Loucy (cell line): Measurements from ENCODE around the gene CDKN1C.
A peak's percentile ranks its signal among the peaks of the same experiment; 100 is the strongest.
"Not testable (repeated sequence)": the region's sequence is repeated elsewhere in the genome, so short reads cannot be mapped to it uniquely, and the experiment has no call there.

Experiments
- H2AFZ ChIP-seq: fragments of 200-600 bp; sonication (generic); 2 replicates; pipeline ENCODE4 v1.6.0; 2016; ENCODE audit warnings: antibody characterized with exemption, mild to moderate bottlenecking, low read length, moderate library complexity
- H3F3A ChIP-seq: fragments of 200-600 bp; 2 replicates; pipeline ENCODE4 v1.6.0; 2016; ENCODE audit warnings: antibody characterized with exemption, low read depth, mild to moderate bottlenecking
- H3K27me3 ChIP-seq: fragments of 200-600 bp; sonication (generic); 2 replicates; pipeline ENCODE4 v1.6.1; 2014; ENCODE audit warnings: low read length, mild to moderate bottlenecking; ENCODE audit not compliant: insufficient read depth, poor library complexity, severe bottlenecking
- H3K36me3 ChIP-seq: fragments of 200-600 bp; sonication (generic); 2 replicates; pipeline ENCODE4 v1.6.1; 2016; ENCODE audit warnings: low read length; ENCODE audit not compliant: insufficient read depth
- H3K4me1 ChIP-seq: fragments of 200-600 bp; sonication (generic); 2 replicates; pipeline ENCODE4 v1.5.1; 2014; ENCODE audit warnings: low read length, mild to moderate bottlenecking; ENCODE audit not compliant: insufficient read depth, poor library complexity, severe bottlenecking
- H3K4me2 ChIP-seq: fragments of 200-600 bp; sonication (generic); 2 replicates; pipeline ENCODE4 v1.6.0; 2014; ENCODE audit warnings: antibody characterized with exemption, low read length, low read depth, mild to moderate bottlenecking; ENCODE audit not compliant: poor library complexity, severe bottlenecking
- H3K4me3 ChIP-seq: fragments of 200-600 bp; sonication (generic); 2 replicates; pipeline ENCODE4 v1.5.1; 2014; ENCODE audit warnings: low read length, mild to moderate bottlenecking, mixed read lengths; ENCODE audit not compliant: poor library complexity, severe bottlenecking
- H3K79me2 ChIP-seq: fragments of 200-600 bp; sonication (generic); 2 replicates; pipeline ENCODE4 v1.6.1; 2014; ENCODE audit warnings: low read length; ENCODE audit not compliant: insufficient read depth
- H3K9ac ChIP-seq: fragments of 200-600 bp; sonication (generic); 2 replicates; pipeline ENCODE4 v1.6.0; 2014; ENCODE audit warnings: mild to moderate bottlenecking, low read depth, low read length, moderate library complexity; ENCODE audit not compliant: poor library complexity, severe bottlenecking
- H3K9me2 ChIP-seq: fragments of 200-600 bp; sonication (generic); replicated peaks from 2 replicates; pipeline ENCODE4 v1.6.1; 2016; ENCODE audit warnings: low read depth, low read length, mixed read lengths
- H3K9me3 ChIP-seq: fragments of 200-600 bp; sonication (generic); 2 replicates; pipeline ENCODE4 v1.6.1; 2014; ENCODE audit warnings: mild to moderate bottlenecking, antibody characterized with exemption, low read length, low read depth; ENCODE audit not compliant: insufficient read depth
- H4K20me1 ChIP-seq: fragments of 200-600 bp; sonication (generic); 2 replicates; pipeline ENCODE4 v1.6.0; 2014; ENCODE audit warnings: antibody characterized with exemption, low read length, mild to moderate bottlenecking; ENCODE audit not compliant: insufficient read depth, poor library complexity, severe bottlenecking
- CTCF ChIP-seq: fragments of 200-600 bp; sonication (generic); conservative IDR thresholded peaks from 2 replicates; pipeline ENCODE4 v1.5.1; 2014; ENCODE audit warnings: mild to moderate bottlenecking, antibody characterized with exemption, low read length
- EZH2phosphoT487 ChIP-seq: fragments of 200-600 bp; IDR thresholded peaks from 2 replicates; pipeline ENCODE4 v1.6.1; 2018; ENCODE audit warnings: antibody characterized with exemption, mild to moderate bottlenecking, moderate library complexity, borderline replicate concordance

Gene CDKN1C

DNA sequence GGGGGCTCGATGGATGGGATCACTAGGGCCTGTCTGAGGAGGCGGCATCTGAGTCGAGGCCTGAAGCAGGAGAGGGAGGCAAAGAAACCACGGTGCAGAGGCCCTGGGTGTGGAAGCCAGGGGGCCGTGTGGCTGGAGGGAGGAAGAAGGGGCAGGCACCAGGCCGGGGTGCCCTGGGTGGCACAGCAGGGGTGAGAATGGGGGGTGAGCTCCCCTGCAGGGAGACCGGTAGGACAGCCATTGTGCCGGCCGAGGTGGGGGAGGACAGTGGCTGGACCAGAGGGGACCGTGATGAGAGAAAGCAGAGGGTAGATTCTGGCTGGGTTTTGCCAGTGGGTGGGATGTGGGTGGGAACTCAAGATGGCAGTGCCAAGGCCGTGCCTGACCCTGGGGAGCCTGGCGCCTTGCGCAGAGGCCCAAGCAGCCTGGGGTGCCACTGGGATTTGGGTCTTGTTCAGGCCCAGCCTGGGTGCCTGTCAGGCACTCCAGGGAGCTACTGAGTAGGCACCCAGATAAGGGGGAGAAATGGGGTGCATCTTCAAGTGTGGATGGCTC is 24.9 kb upstream of the CDKN1C start:
- TF ChIP-seq EZH2phosphoT487 (no peak), CTCF (no peak)
- H3F3A ChIP-seq, result no peaks in the 10 kb centered on the region
- no peaks in the 10 kb centered on the region for H3K79me2 ChIP-seq
- H3K4me2 ChIP-seq, result no peak overlapping the region
- no peaks in the 10 kb centered on the region for H3K27me3 ChIP-seq
- no peaks in the 10 kb centered on the region for H3K9me2 ChIP-seq
- peaks cover 35% of the 10 kb centered on the region for H3K4me1 ChIP-seq
- no peak overlapping the region for H3K4me3 ChIP-seq
- H3K9ac ChIP-seq, result no peak overlapping the region
- H3K9me3 ChIP-seq, result no peaks in the 10 kb centered on the region
- no peak overlapping the region for H2AFZ ChIP-seq
- no peaks in the 10 kb centered on the region for H3K36me3 ChIP-seq
- H4K20me1 ChIP-seq, result no peaks in the 10 kb centered on the region

DNA sequence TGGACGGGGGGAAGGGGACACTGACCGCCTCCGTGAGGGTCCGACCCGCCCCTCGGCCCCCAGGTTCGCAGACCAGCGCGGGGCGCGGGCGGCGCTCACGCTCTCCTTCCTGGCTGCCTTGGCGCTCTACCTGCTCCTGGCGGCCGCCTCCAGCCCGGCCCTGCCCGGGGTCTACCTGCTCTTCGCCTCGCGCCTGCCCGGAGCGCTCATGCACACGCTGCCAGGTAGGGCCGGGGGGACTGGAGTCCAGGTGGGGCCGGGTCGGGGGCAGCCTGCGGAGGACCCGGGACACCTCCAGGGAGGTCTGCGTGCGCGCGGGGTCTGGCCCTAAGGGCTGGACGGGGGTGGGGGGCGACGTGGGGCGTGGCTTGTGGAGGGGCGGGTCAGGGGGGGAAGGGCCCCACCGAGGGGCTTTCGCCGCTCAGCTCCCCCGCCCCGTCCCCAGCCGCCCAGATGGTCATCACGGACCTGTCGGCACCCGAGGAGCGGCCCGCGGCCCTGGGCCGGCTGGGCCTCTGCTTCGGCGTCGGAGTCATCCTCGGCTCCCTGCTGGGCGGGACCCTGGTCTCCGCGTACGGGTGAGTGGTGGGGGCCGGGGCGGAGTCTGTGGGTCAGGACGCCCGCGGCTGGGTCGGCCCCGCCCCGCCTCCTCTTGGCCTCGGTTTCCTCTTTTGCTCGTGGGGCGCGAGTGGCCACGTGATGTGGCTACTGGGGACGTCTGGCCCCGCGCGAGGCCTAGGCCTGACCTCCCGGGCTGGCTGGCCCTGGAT is 23.7 kb upstream of the CDKN1C start:
- H3K27me3 ChIP-seq, result no peaks in the 10 kb centered on the region
- H2AFZ ChIP-seq, result no peak overlapping the region
- H3F3A ChIP-seq, result no peaks in the 10 kb centered on the region
- TF ChIP-seq CTCF (no peak), EZH2phosphoT487 (no peak)
- peaks cover 25% of the 10 kb centered on the region for H3K4me1 ChIP-seq
- no peak overlapping the region for H3K4me2 ChIP-seq
- H3K4me3 ChIP-seq, result no peak overlapping the region
- no peaks in the 10 kb centered on the region for H4K20me1 ChIP-seq
- H3K9me3 ChIP-seq, result no peaks in the 10 kb centered on the region
- no peaks in the 10 kb centered on the region for H3K9me2 ChIP-seq
- peaks cover 1% of the 10 kb centered on the region; the same call in 1 of the 2 replicates for H3K79me2 ChIP-seq
- no peaks in the 10 kb centered on the region for H3K36me3 ChIP-seq
- no peak overlapping the region for H3K9ac ChIP-seq

GRCh38 chr11:2908130-2908529 is 22.6 kb upstream of the CDKN1C start:
- Histone ChIP-seq H3K4me3 (no peak overlapping the region), H3K36me3 (no peaks in the 10 kb centered on the region), H4K20me1 (no peaks in the 10 kb centered on the region), H3K9me2 (no peaks in the 10 kb centered on the region), H3F3A (no peaks in the 10 kb centered on the region), H3K79me2 (peaks cover 13% of the 10 kb centered on the region; the same call in 1 of the 2 replicates), H3K9me3 (no peaks in the 10 kb centered on the region), H3K4me1 (peaks cover 25% of the 10 kb centered on the region), H3K9ac (no peak overlapping the region), H3K4me2 (no peak overlapping the region), H3K27me3 (no peaks in the 10 kb centered on the region), H2AFZ (no peak overlapping the region)
- no peak for TF ChIP-seq CTCF
- TF ChIP-seq EZH2phosphoT487, result no peak

DNA sequence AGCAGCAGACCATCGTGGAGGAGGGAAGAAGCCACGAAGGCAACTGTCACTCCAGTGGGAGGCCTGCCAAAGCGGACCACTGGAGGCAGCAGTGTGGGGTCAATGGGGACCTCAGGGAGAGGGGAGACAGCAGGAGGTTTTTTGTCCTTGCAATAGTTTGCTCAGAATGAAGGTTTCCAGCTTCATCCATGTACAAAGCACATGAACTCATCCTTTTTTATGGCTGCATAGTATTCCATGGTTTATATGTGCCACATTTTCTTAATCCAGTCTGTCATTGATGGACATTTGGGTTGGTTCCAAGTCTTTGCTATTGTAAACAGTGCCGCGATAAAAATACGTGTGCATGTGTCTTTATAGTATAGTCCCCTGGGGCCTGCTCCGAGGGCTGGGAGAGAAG is 19.7 kb upstream of the CDKN1C start:
- H3K4me2 ChIP-seq, result peak overlapping the region; percentile 84
- not testable (repeated sequence) for H3K27me3 ChIP-seq
- peaks cover 33% of the 10 kb centered on the region for H3K4me1 ChIP-seq

More for the DNA sequence above, 19.7 kb upstream of the CDKN1C start:
- not testable (repeated sequence) for H3K9ac ChIP-seq, H3K9me2 ChIP-seq, H3K36me3 ChIP-seq, H3K9me3 ChIP-seq, H2AFZ ChIP-seq, H4K20me1 ChIP-seq, H3F3A ChIP-seq, H3K4me3 ChIP-seq
- H3K79me2 ChIP-seq, result peaks cover 20% of the 10 kb centered on the region; the same call in 1 of the 2 replicates
